C4-2B (cell line): Measurements from ENCODE around the gene FAM222A.

Experiments used
- CTCF ChIP-seq: fragments of 450-650 bp; conservative IDR thresholded peaks from 2 replicates; pipeline ENCODE4 v1.5.1; 2017; ENCODE audit warnings: mild to moderate bottlenecking
- ZFX ChIP-seq: fragments of 450-650 bp; IDR thresholded peaks from 2 replicates; pipeline ENCODE4 v1.6.1; 2017

- TF ChIP-seq CTCF, result no peak
- no peak for TF ChIP-seq ZFX
Measured at GRCh38 chr12:109703684-109704083, 9.9 kb upstream of the FAM222A start.
